Esophagus squamous epithelium (tissue), 4 donors: ENCODE data around the gene PCDHGA8.

Experiments used
- CTCF ChIP-seq, 6 experiments: fragments of 450-650 bp in 4 of 6; fragments of 200-600 bp in 2 of 6; sonication (generic) in 2 of 6; IDR thresholded peaks; one replicate each; pipeline ENCODE4 v1.5.1; 2016 to 2019; ENCODE audit warnings: antibody characterized with exemption in 6 of 6, mild to moderate bottlenecking in 4 of 6, moderate library complexity in 4 of 6
- POLR2A ChIP-seq, 4 donors: fragments of 450-650 bp; IDR thresholded peaks; one replicate each; pipeline ENCODE4 v1.6.1; 2017; ENCODE audit warnings: antibody characterized with exemption in 4 of 4, mild to moderate bottlenecking in 4 of 4, moderate library complexity in 3 of 4

- TF ChIP-seq CTCF (IDR thresholded peaks at IDR 0.05) (no peak), POLR2A (IDR thresholded peaks at IDR 0.05) (no peak)
Measured at GRCh38 chr5:141411575-141411974, 19.1 kb downstream of the PCDHGA8 start.
